Loucy (cell line): ENCODE results near the gene PEF1.

Source experiments
- CTCF ChIP-seq: fragments of 200-600 bp; sonication (generic); conservative IDR thresholded peaks from 2 replicates; pipeline ENCODE4 v1.5.1; 2014; ENCODE audit warnings: mild to moderate bottlenecking, antibody characterized with exemption, low read length
- EZH2phosphoT487 ChIP-seq: fragments of 200-600 bp; IDR thresholded peaks from 2 replicates; pipeline ENCODE4 v1.6.1; 2018; ENCODE audit warnings: antibody characterized with exemption, mild to moderate bottlenecking, moderate library complexity, borderline replicate concordance

- no peak for TF ChIP-seq CTCF
- no peak for TF ChIP-seq EZH2phosphoT487
Observed at GRCh38 chr1:31671561-31672201, 27.0 kb upstream of the PEF1 start.
